GM12874 (cell line): ENCODE results near the gene LBR.

Experiments used
- CTCF ChIP-seq: IDR thresholded peaks from 2 replicates; pipeline ENCODE4 v1.5.1; 2011; ENCODE audit warnings: low read depth, mild to moderate bottlenecking, control low read depth, low read length, moderate library complexity; ENCODE audit not compliant: insufficient read depth

Gene LBR

GRCh38 chr1:225380691-225381090, 47.1 kb downstream of the LBR start:
- no peak for TF ChIP-seq CTCF

GRCh38 chr1:225378880-225379279, 49.0 kb downstream of the LBR start:
- no peak for TF ChIP-seq CTCF

- no peak for TF ChIP-seq CTCF
Measured at GRCh38 chr1:225374996-225375395, 52.8 kb downstream of the LBR start.

- no peak for TF ChIP-seq CTCF
Measured at GRCh38 chr1:225373155-225373554, 54.7 kb downstream of the LBR start.

- no peak for TF ChIP-seq CTCF
Measured at GRCh38 chr1:225371366-225372010, 56.4 kb downstream of the LBR start.

GRCh38 chr1:225368036-225368552, 59.7 kb downstream of the LBR start:
- no peak for TF ChIP-seq CTCF

- TF ChIP-seq CTCF = no peak
Measured at GRCh38 chr1:225366552-225366951, 61.3 kb downstream of the LBR start.
